GM19468 (cell line): ENCODE results near the gene TTLL3.
A peak's percentile ranks its signal among the peaks of the same experiment; 100 is the strongest.
"Not testable (repeated sequence)": the region's sequence is repeated elsewhere in the genome, so short reads cannot be mapped to it uniquely, and the experiment has no call there.

Source experiments
- ATAC-seq: cut with Tn5 transposase; IDR thresholded peaks from one replicate; pipeline ENCODE4 v1.9.1; 2021; ENCODE audit warnings: mild to moderate bottlenecking, moderate library complexity, moderate number of reproducible peaks; ENCODE audit not compliant: unreplicated experiment; ENCODE audit errors: extremely low read depth

TTLL3 gene, protein sequence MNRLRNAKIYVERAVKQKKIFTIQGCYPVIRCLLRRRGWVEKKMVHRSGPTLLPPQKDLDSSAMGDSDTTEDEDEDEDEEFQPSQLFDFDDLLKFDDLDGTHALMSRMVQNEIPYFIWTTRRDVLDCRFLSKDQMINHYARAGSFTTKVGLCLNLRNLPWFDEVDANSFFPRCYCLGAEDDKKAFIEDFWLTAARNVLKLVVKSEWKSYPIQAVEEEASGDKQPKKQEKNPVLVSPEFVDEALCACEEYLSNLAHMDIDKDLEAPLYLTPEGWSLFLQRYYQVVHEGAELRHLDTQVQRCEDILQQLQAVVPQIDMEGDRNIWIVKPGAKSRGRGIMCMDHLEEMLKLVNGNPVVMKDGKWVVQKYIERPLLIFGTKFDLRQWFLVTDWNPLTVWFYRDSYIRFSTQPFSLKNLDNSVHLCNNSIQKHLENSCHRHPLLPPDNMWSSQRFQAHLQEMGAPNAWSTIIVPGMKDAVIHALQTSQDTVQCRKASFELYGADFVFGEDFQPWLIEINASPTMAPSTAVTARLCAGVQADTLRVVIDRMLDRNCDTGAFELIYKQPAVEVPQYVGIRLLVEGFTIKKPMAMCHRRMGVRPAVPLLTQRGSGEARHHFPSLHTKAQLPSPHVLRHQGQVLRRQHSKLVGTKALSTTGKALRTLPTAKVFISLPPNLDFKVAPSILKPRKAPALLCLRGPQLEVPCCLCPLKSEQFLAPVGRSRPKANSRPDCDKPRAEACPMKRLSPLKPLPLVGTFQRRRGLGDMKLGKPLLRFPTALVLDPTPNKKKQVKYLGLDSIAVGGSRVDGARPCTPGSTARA

DNA sequence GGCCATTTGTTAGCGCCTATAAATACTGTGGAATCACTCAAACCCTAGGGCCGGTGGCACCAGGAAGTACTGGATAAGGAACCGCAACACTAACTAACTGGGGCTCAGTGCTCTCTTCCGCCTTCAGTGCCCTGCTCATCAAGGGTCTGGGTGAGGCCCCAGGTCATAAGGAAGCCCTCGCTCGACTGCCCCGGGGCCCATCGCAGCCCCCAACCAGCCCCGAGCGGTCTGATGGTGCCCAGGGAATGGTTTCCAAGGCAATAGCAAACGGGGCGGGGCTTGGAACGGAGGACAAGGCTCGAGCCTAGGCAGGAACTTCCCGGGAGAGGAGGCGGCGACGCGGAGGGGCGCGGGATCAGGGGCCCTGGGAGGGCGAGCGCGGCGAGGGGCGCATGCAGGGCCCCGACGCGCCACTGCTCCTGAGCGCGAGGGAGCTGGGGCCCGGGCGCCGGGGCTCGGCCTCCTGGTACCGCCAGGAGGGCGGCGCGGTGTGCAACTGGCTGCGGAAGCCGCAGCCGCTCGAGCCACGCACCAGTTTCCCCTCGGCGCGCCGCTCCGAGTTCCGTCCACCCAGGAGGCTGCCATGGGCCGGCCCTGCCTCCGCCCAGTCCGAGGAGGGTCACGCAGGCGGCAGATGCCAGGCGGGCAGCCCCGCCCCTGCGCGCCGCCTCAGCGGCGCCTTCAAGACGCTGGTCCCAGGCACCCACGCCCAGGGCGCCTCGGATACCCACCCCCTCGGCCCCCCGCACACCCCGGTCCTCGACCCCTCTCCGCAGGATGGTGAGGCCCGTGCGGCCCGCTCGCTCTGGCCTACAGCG lies at the start of gene TTLL3:
Gene TTLL3, plus strand, starts transcription at position 648 of the 818 bp plus-strand sequence. CDS start 400 bp downstream, outside the sequence.
- ATAC-seq, result peak; percentile 38

DNA sequence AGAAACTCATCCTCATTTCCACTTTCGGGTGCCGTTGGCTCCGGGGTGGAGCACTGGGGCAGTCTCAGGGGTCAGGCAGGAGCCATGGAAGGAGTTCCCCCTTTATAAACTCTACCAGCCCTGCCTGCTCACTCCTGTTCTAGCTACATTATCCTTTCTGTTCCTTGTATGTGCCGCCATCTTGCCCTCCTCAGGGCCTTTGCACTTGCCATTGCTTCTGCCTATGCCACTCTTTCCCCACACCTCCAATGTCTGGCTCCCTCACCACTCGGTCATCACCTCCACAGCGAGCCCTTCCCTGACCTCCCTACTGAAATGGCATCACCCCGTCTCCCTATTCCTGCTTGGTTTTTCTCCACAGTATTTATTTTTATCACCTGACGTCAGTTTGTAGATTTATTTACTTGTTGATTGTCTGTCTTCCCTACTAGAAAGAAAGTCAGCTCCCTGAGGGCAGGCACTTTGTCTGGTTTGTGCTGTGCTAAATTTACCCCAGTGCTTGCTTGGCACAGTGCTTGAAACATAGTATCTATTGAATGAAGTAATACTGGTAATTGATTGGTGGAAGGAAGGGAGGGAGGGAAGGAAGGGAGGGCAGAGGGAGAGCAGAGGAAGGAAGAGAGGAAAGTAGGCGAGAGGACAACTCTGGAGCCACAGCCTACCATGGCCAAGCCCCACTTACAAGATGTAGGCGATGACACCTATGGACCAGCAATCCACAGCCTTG lies 49.1 kb upstream of the TTLL3 start:
- no peak for ATAC-seq

DNA sequence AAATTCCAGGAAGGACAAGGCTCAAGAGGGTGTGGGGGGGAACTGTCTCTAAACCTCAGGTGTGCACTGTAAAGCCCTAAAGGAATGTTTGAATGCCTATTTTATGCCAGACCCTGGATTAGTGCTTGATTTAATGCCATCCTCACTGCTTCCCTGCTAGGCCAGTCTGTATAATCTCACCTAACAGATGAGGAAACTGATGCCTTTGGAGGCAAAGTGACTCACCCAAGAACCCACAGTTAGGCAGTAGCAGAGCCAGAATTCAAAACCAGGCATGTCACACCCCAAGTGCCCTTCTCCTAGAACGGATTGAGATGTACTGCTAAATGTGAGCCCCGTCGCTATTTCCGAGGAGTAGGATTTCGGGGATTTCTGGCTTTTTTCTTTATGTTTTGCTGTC lies 48.1 kb upstream of the TTLL3 start:
- no peak for ATAC-seq

DNA sequence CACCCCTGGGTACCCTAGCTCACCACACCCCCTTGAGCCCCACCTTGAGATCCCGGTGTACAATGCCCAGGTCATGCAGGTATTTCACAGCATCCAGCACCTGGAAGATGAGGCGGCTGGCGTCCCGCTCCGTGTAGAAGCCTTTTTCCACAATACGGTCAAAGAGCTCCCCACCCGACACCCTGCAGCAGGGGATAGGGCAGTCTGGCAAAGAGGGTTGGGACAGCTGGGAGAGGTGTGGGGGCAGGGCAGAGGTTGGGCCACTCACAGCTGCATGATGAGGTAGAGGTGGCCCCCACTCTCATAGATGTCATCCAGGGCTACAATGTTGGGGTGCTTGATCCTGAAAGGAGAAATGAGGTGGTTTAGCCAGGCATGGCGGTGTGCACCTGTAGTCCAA lies 47.2 kb upstream of the TTLL3 start:
- no peak for ATAC-seq

DNA sequence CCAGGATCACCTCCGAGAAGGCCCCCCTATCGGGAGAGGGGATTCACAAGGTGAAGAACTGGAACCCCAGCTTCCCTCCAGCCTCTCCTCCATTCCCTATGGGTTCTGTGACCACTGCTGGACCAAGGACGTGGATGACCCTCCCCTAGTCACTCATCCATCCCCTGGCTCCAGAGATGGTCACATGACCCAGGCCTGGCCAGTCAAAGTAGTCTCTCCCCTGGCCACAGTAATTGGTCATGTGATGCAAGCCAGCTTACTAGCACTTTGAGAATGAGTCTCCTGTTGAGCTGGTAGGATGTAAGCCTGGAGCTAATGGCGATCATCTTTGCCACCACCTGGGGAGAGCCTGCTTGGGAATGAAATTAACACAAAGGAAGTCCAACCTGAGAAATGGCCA lies 44.2 kb upstream of the TTLL3 start:
- no peak for ATAC-seq

DNA sequence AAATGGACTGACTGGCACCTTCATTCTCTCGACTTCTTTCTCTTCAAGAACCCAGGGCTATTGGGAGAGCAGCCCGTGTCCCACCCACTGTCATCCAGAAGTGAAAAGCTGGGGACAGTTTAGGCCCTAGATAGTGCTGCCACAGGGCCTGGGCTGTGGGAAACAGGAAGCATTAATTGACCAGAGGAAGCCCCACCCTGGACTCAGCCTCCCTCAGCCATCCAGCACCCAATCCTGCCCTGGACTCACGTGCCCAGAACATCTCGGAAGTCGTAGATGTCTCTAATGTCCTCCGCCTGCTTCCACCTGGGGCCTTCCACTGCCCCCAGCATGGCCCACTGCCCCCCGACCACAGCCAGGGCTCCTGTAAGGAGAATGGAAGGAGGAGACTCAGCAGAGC lies 42.6 kb upstream of the TTLL3 start:
- no peak for ATAC-seq

DNA sequence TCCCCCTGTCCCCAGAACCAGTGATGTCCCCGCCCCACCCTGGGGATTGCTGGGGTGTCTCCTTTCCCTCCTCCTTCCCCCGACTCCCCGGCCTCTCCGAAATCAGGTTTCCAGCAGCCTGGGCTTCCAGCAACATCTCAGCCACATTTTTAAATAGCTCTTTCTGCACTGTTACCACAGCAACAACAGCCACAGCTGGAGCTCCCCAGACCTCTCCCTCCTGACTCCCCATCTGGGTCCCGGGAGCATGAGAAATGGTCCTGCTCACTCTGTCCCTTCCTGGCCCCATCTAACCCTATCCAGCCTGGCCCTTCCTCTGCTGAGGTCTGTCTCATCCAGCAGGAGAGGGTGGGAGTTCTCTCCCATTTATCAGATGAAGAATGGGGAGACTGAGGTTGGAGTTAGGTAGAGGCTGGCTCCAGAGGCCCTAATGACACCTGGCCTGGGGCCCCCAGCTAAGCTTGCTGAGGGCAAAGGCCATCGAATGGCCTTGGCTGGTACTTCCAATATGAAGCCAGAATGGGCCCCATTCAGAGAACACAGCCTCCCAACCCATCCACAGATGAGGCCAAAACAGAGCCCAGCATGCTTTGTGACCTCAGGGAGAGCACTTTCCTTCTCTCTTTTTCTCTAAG lies 41.8 kb upstream of the TTLL3 start:
- ATAC-seq, result no peak

DNA sequence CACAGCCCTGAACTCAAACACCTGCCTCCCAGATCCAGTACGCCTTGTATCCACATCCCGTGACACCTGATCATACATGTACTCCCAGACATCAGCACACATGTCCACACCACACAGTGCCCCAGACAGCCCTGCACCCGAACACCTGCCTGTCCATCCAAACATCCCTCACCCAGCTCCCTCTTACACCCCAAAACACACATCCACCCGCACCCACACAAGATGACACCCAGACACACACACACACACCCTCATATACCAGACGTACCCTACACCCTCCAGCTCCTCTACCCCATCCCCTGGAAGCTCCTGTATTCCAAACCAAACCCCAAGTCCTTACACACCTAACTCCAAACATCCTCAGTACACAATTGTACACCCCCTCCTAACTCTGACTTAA lies 41.0 kb upstream of the TTLL3 start:
- ATAC-seq, result no peak

DNA sequence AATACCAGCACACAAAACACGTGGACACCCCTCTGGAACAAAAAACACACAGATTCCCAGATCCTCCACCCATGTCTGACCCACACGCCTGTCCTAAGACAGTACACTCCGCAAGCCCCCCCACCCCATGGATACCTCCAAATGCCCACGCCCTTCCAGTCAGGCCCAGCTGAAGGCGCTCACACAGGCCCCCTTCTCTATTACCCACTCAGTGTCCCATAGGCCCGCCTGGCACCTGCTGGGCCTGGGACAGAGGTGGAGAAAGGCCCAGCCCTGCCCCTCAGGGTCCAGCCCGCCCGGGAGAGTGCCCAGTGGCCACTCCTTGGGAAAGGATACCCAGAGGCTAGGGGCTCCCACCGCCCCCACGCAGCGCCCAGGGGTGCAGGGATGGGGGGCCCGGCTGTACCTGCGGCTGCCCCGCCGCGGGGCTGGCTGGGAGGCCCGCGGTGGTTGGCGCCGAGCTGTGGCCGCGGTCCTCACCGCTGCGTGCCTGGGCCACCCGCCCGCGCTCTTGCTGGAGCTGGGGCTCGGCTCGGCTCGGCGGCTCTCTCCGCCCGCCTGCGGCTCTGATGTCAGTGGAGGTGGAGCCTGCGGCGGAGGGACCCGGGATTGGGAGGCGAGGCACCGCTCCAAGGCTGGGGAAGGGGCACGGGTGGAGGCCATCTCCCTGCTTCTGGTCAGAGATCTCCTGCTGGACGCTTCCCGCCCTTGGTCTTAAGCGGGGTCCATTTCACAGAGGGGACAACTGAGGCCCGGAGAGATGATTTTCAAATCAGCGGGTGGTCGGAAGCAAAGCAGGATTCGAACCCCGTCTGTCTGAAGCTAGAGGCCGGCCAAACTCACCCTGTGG lies 40.4 kb upstream of the TTLL3 start, which contains the start of gene CAMK1:
Gene CAMK1, minus strand, starts transcription at position 522 of the 850 bp plus-strand sequence. CDS start 2,198 bp downstream, outside the sequence.
- ATAC-seq, result no peak

DNA sequence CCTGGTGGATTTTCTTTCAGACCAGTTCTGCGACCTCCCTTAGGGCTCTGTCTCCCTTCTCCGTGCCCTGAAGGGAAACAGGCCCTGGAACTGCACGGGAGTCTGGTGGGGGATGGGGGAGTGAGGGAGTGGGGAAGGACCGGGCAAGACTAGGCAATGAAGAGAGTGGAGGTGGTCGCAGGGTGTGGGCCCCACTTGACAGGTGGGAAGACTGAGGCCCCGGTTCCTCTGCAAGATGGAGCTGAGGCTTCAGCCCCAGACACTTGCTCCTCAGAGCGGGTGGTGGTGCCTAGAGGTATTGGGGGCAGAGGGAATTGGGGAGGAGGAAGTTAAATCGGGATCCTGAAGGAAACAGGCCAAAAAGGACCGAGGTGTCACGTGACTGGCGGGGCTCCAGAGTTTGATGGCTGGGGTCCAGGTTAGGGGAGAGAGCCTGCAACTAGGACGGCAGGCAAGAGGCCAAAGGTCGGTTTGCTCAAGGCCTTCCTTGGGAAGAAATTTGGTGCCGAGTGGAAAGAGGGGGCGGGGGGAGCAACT lies 39.7 kb upstream of the TTLL3 start:
- no peak for ATAC-seq

DNA sequence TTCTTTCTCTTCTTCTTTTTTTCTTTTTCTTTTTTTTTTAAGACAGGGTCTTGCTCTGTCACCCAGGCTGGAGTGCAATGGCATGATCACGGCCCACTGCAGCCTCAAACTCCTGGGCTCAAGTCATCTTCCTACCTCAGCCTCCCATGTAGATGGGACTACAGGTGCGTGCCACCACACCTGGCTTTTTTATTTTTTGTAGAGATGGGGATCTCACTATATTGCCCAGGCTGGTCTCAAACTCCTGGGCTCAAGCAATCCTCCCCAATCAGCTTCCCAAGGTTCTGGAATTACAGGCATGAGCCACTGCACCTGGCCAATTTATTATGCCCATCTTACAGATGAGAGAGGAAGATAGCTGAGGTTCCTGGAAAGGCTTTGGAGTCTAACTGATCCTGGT lies 39.1 kb upstream of the TTLL3 start:
- ATAC-seq, result not testable (repeated sequence)

DNA sequence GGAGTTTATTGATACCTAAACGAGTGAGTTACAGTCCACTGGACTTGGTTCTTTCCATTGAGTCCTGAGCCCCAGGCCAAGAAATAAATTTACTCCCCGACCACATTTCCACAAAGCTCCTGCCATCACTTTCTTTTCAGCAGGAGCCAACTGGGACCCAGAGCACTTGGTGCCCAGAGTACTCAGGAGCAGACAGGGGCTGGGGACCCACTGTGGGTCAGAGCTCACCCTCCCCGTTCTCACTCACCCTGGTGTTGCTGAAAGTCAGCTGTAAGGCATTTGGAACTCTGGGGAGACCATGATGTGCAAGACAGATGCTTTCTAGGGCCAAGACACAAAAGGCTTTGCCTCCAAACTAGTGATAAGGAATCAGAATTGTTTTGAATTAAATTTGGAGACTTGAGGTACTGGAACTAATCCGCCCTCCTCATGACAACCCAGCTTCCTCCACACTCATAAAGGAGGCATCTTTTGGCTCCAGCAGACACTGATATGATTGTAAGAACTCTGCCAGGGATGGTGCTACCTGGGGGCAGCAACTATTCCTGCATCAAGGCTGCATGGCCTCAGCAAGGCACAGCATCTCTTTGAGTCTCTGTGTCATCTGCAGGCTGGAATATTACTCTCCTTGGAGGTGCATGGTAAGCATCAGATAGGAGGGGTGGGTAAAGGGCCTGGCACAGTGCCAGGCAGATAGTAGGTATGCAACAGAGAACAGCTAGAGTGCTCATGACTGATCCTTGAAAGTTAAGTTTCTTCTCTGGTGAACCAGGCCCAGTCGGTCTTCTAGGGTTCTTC lies 33.0 kb upstream of the TTLL3 start:
- no peak for ATAC-seq

DNA sequence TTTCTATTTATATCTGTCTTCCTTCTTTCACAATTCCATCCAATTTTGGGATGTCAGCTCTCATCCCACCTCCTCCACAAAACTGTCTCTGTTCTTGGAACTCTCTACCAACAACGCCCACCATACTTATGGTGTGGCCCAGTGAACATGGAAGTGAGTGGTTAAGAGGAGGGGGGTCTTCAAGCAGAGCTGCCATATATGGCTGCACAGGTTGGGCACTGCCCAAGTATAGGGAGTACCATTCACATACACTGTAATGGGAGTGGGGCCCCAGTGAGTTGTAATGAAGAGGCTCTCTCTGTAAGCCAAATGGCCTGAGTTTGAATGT lies 32.4 kb upstream of the TTLL3 start:
- no peak for ATAC-seq

DNA sequence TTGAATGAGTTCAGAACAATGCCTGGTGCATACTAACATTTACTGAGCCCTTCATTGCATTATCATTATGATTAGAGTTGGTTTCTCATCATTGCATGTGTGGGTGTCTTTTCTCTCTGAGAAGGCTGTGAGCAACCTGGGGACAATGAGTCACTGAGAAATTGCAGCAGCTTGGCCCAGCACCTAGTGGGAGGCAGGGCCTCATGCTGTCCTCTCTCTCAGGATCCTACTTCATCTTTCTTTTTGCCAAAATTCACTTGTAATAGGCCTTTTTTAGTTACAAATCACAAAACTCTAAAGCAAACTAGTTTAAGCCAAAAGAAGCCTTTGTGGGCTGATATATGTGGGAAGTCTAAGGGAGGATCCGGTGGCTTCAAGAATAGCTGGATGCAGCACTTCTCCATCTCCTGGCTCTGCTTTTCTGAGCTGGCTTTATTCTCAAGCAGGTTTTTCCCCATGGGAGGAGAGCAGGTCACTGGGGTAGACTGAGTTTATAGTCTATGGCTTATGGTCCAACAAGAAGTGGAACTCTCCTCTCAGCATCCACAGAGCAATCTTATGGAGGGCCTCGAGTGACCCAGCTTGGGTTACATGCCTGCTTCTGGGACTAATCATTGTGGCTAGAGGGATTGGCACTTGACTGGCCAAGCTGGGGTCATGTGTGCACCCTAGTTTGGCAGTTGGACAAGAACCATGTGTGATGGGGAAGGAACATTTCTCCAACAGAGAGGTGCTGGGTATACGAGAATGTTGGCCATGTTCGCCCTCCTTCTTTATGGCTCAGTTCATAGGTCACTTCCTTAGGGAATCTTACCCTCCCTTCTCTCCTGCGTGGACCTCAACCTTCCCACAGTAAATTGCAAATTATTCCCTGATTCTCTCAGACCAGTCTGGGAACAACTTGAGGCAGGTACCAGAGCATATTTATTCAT lies 31.7 kb upstream of the TTLL3 start:
- ATAC-seq, result no peak

DNA sequence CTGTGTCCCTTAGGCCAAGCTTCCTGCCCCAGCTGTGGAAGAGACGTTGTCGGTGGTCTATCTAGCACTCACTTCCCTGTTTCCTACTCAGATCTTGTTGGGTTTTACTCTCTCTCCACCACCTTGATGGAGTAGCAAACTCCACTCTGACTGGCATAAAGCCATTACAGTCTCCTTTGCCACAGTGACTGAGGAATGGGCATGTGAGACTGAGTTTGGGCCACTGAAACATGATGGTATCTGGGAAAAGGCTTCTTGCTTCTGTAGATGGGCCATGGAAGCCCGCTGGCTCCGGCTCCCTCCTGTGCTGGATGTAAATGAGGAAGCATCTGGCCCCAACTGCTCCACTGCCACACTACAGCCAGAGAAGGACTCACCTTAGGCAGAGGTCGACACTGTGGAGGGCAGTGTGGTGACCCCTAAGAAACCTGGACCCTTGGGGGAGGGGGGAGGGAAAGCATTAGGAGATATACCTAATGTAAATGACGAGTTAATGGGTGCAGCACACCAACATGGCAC lies 30.9 kb upstream of the TTLL3 start:
- ATAC-seq, result no peak

DNA sequence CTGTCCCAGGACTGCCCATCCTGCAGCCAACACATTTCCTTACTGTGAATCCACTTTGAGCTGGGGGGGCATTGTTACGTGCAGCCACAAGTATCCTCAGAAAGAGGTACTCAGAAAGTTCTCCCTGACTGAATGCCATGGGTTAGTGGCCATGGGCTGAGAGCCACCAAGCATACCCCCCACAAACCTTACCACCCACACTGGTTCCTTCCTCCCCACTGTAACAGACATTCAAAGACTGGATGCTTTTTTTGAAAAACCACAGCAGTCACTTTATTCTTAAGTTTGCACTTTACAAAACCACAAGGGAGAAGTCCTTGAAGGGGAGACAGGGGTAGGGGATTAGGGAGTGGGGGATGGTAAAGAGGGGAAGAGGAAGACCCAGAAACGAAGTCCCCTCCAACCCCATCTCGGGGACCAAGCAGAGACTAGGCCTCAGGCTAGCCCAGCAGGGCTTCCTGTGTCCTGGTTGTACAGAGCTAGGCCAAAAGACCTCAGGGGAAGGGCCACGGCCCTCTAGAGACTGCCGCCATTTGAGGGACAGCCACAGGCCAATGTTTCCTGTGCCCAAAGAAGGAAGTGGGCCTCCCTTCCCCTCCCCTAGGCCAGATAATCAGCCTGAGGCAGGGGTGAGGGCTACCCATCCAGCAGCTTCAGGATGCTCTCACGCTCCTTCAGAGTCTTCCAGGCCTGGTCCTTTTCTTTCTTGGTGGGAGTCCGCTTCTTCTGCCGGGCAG lies 30.2 kb upstream of the TTLL3 start:
- ATAC-seq, result no peak
